ENCODE results near the gene LBH.
A peak's percentile ranks its signal among the peaks of the same experiment; 100 is the strongest.

Gene LBH

GRCh38 chr2:30217644-30218337 lies 13.5 kb upstream of the LBH start:
- DNase-seq, result no peak

GRCh38 chr2:30218338-30218713 lies 13.0 kb upstream of the LBH start:
- no peak for DNase-seq

- DNase-seq, result no peak
Measured at GRCh38 chr2:30218814-30219213, 12.5 kb upstream of the LBH start.

- DNase-seq, result no peak
Measured at GRCh38 chr2:30219886-30220875, 11.2 kb upstream of the LBH start.

- no peak for DNase-seq
Measured at GRCh38 chr2:30221531-30221930, 9.8 kb upstream of the LBH start.

- no peak for DNase-seq
Measured at GRCh38 chr2:30222031-30222430, 9.3 kb upstream of the LBH start.

- no peak for DNase-seq
Measured at GRCh38 chr2:30222636-30223360, 8.5 kb upstream of the LBH start.

GRCh38 chr2:30223413-30223874 lies 7.9 kb upstream of the LBH start:
- no peak for DNase-seq

GRCh38 chr2:30224151-30224550 lies 7.2 kb upstream of the LBH start:
- DNase-seq, result no peak

- peak; percentile 90 for DNase-seq
Measured at GRCh38 chr2:30225131-30225762, 6.1 kb upstream of the LBH start.

GRCh38 chr2:30226144-30227032 lies 4.9 kb upstream of the LBH start:
- peak; percentile 41 for DNase-seq

- no peak for DNase-seq
Measured at GRCh38 chr2:30229596-30229995, 1.7 kb upstream of the LBH start.

GRCh38 chr2:30230497-30231211 lies 680 bp upstream of the LBH start:
- peak; percentile 76 for DNase-seq

- peak; percentile 72 for DNase-seq
Measured at GRCh38 chr2:30231996-30232800, 864 bp downstream of the LBH start.

GRCh38 chr2:30232801-30233130 lies 1.4 kb downstream of the LBH start:
- peak; percentile 41 for DNase-seq

- DNase-seq, result no peak
Measured at GRCh38 chr2:30233271-30234009, 2.1 kb downstream of the LBH start.

GRCh38 chr2:30234180-30234971 lies 3.0 kb downstream of the LBH start:
- peak; percentile 89 for DNase-seq

- no peak for DNase-seq
Measured at GRCh38 chr2:30235008-30235655, 3.8 kb downstream of the LBH start.

Measured in fibroblast of skin of abdomen (primary cell).